ENCODE measurements around the gene ZNF195. TPM values are rescaled to one million over a fixed set of nuclear protein-coding genes. Genes with fewer than 3 reads are reported as not detected.
"Not testable (repeated sequence)": the region's sequence is repeated elsewhere in the genome, so short reads cannot be mapped to it uniquely, and the experiment has no call there.

The ZNF195 gene
- polyA plus RNA-seq, 1 of the 3 experiments (the other 2 are of a cell fraction), result 13.2 TPM

- H3K4me1 ChIP-seq (ENCODE audit: control insufficient read depth in 1 of 2, insufficient read depth in 2 of 2, low read depth in 1 of 2, low read length in 1 of 2); H3K9ac ChIP-seq; POLR2A ChIA-PET; DNase-seq; H3K27ac ChIP-seq (ENCODE audit: low read depth in 2 of 2, low read length in 1 of 2); H2AFZ ChIP-seq (ENCODE audit: low read depth); CTCF ChIA-PET; H3K27me3 ChIP-seq (ENCODE audit: insufficient read depth); H3K79me2 ChIP-seq (ENCODE audit: insufficient read depth); H3F3A ChIP-seq (replicated peaks; ENCODE audit: insufficient read depth); H4K20me1 ChIP-seq (ENCODE audit: insufficient read depth); H3K4me3 ChIP-seq (ENCODE audit: low read depth in 2 of 2, low read length in 1 of 2); H3K9me2 ChIP-seq; H3K36me3 ChIP-seq (replicated peaks in 1 of 2; ENCODE audit: control insufficient read depth in 1 of 2, insufficient read depth in 2 of 2, low read length in 1 of 2); H3K9me3 ChIP-seq; H3K4me2 ChIP-seq: not testable (repeated sequence)
- WGBS (ENCODE audit: low lambda C conversion rate), result no CpG with 5 or more reads among the region's 12 CpGs
These were observed 48.9 kb downstream of the ZNF195 start for GRCh38 chr11:3330064-3330463.

GRCh38 chr11:3328503-3328902 is 50.4 kb downstream of the ZNF195 start:
- H3F3A ChIP-seq (replicated peaks; ENCODE audit: insufficient read depth); H3K9me3 ChIP-seq; H4K20me1 ChIP-seq (ENCODE audit: insufficient read depth); H3K79me2 ChIP-seq (ENCODE audit: insufficient read depth); H3K4me3 ChIP-seq (ENCODE audit: low read depth in 2 of 2, low read length in 1 of 2); DNase-seq; H3K9me2 ChIP-seq; CTCF ChIA-PET; H3K4me2 ChIP-seq; POLR2A ChIA-PET; H3K27ac ChIP-seq (ENCODE audit: low read depth in 2 of 2, low read length in 1 of 2); H3K4me1 ChIP-seq (ENCODE audit: control insufficient read depth in 1 of 2, insufficient read depth in 2 of 2, low read depth in 1 of 2, low read length in 1 of 2); H3K27me3 ChIP-seq (ENCODE audit: insufficient read depth); H3K36me3 ChIP-seq (replicated peaks in 1 of 2; ENCODE audit: control insufficient read depth in 1 of 2, insufficient read depth in 2 of 2, low read length in 1 of 2); H3K9ac ChIP-seq; H2AFZ ChIP-seq (ENCODE audit: low read depth): not testable (repeated sequence)
- WGBS (ENCODE audit: low lambda C conversion rate), result no CpG with 5 or more reads among the region's 4 CpGs

GRCh38 chr11:3326450-3326849 is 52.5 kb downstream of the ZNF195 start:
- H3K27me3 ChIP-seq (ENCODE audit: insufficient read depth); H3K4me2 ChIP-seq; H3F3A ChIP-seq (replicated peaks; ENCODE audit: insufficient read depth); H3K79me2 ChIP-seq (ENCODE audit: insufficient read depth); H3K9me3 ChIP-seq; H3K36me3 ChIP-seq (replicated peaks in 1 of 2; ENCODE audit: control insufficient read depth in 1 of 2, insufficient read depth in 2 of 2, low read length in 1 of 2); H4K20me1 ChIP-seq (ENCODE audit: insufficient read depth); H2AFZ ChIP-seq (ENCODE audit: low read depth); H3K9ac ChIP-seq; H3K9me2 ChIP-seq; DNase-seq; H3K4me3 ChIP-seq (ENCODE audit: low read depth in 2 of 2, low read length in 1 of 2); H3K27ac ChIP-seq (ENCODE audit: low read depth in 2 of 2, low read length in 1 of 2); CTCF ChIA-PET; POLR2A ChIA-PET; H3K4me1 ChIP-seq (ENCODE audit: control insufficient read depth in 1 of 2, insufficient read depth in 2 of 2, low read depth in 1 of 2, low read length in 1 of 2): not testable (repeated sequence)
- no CpG with 5 or more reads among the region's 13 CpGs for WGBS (ENCODE audit: low lambda C conversion rate)

GRCh38 chr11:3324724-3325123 is 54.2 kb downstream of the ZNF195 start:
- H4K20me1 ChIP-seq (ENCODE audit: insufficient read depth); H3K27ac ChIP-seq (ENCODE audit: low read depth in 2 of 2, low read length in 1 of 2); POLR2A ChIA-PET; H3K4me2 ChIP-seq; H3K27me3 ChIP-seq (ENCODE audit: insufficient read depth); H3K9ac ChIP-seq; H3K4me1 ChIP-seq (ENCODE audit: control insufficient read depth in 1 of 2, insufficient read depth in 2 of 2, low read depth in 1 of 2, low read length in 1 of 2); H3K36me3 ChIP-seq (replicated peaks in 1 of 2; ENCODE audit: control insufficient read depth in 1 of 2, insufficient read depth in 2 of 2, low read length in 1 of 2); H3K9me2 ChIP-seq; CTCF ChIA-PET; DNase-seq; H3K4me3 ChIP-seq (ENCODE audit: low read depth in 2 of 2, low read length in 1 of 2); H3F3A ChIP-seq (replicated peaks; ENCODE audit: insufficient read depth); H2AFZ ChIP-seq (ENCODE audit: low read depth); H3K79me2 ChIP-seq (ENCODE audit: insufficient read depth); H3K9me3 ChIP-seq: not testable (repeated sequence)
- 80% methylated on average over 1 of the region's 3 CpGs for WGBS (ENCODE audit: low lambda C conversion rate)

Small RNA genes lying within 50 kb of the gene (small RNA-seq; reads per million reads assigned to genes)
- gene AC123788.2, result 0 reads per million in 7 experiments

Other genes starting within 250 kb of the ZNF195 start
- 7.8 and 10.9 TPM in 2 replicates for gene OSBPL5, start 213.8 kb downstream of the ZNF195 start, polyA plus RNA-seq (2012; rRNA removed)
- not detected in 2 replicates for gene MRGPRG, start 160.3 kb downstream of the ZNF195 start, polyA plus RNA-seq (2012; rRNA removed)
- not detected in 2 replicates for gene MRGPRE, start 146.7 kb downstream of the ZNF195 start, polyA plus RNA-seq (2012; rRNA removed)

Measured in SK-N-SH (cell line).